Thoracic aorta (tissue), 2 donors: ENCODE measurements around the gene ACACA. TPM values are rescaled to one million over a fixed set of nuclear protein-coding genes. Genes with fewer than 3 reads are reported as not detected.

Experiments
- ATAC-seq: fragments of 150-250 bp; one replicate; pipeline ENCODE4 v1.8.0; 2017; ENCODE audit warnings: low read depth; ENCODE audit not compliant: insufficient number of reproducible peaks, low FRiP score
- DNase-seq: peaks from one replicate; pipeline ENCODE4 v3.0.0-alpha.2; 2020; ENCODE audit warnings: low spot score
- H3K27ac ChIP-seq, 2 donors: fragments of 200-600 bp; sonication (generic); 1 replicate in 1 of 2; 2 replicates in 1 of 2; pipeline ENCODE4 v1.5.1; 2016; ENCODE audit warnings: mild to moderate bottlenecking in 2 of 2, moderate library complexity in 2 of 2
- H3K27me3 ChIP-seq: fragments of 200-600 bp; sonication (generic); replicated peaks from 2 replicates; pipeline ENCODE4 v1.6.0; 2016; ENCODE audit warnings: mild to moderate bottlenecking; ENCODE audit not compliant: insufficient read depth
- H3K36me3 ChIP-seq: fragments of 200-600 bp; sonication (generic); one replicate; pipeline ENCODE4 v1.5.1; 2016
- H3K4me1 ChIP-seq, 2 donors: fragments of 200-600 bp; sonication (generic); 1 replicate in 1 of 2; 2 replicates in 1 of 2; pipeline versions ENCODE4 v1.5.1 to v1.6.0; 2016; ENCODE audit warnings: low read depth in 2 of 2, mild to moderate bottlenecking in 1 of 2; ENCODE audit not compliant: control insufficient read depth in 1 of 2
- H3K4me3 ChIP-seq: fragments of 200-600 bp; sonication (generic); 2 replicates; pipeline ENCODE4 v1.5.1; 2016; ENCODE audit warnings: mild to moderate bottlenecking
- H3K9me3 ChIP-seq: fragments of 200-600 bp; sonication (generic); 2 replicates; pipeline ENCODE4 v1.5.1; 2016
- CTCF ChIP-seq: fragments of 200-600 bp; sonication (generic); IDR thresholded peaks from one replicate; pipeline ENCODE4 v1.5.1; 2019; ENCODE audit warnings: antibody characterized with exemption
- total RNA-seq, 2 donors: library from RNA; depleted of rRNA; stranded (reverse); fragments of >200 nt; gene quantifications; one replicate each; pipeline versions ENCODE4 v1.1.0 to v1.2.3, GENCODE V29; 2016

ACACA gene
- total RNA-seq, 2 donors from 2014 or later: 20.7 to 34.0 TPM

- no peak overlapping the region for H3K27ac ChIP-seq
- no peaks in the 10 kb centered on the region for H3K27me3 ChIP-seq
- H3K9me3 ChIP-seq: no peaks in the 10 kb centered on the region
- DNase-seq (no peak), ATAC-seq (no peak)
- no peak overlapping the region for H3K4me3 ChIP-seq
- no peaks in the 10 kb centered on the region for H3K36me3 ChIP-seq
- TF ChIP-seq CTCF: no peak
- H3K4me1 ChIP-seq: peaks cover 0 to 3% of the 10 kb centered on the region in 2 donors
Observed at GRCh38 chr17:37386462-37386861, 20.2 kb downstream of the ACACA start.

GRCh38 chr17:37385474-37385990 is 21.1 kb downstream of the ACACA start:
- DNase-seq (no peak), ATAC-seq (no peak)
- Histone ChIP-seq H3K36me3 (no peaks in the 10 kb centered on the region), H3K27ac (no peak overlapping the region), H3K9me3 (no peaks in the 10 kb centered on the region), H3K27me3 (no peaks in the 10 kb centered on the region), H3K4me3 (no peak overlapping the region), H3K4me1 (no peaks in the 10 kb centered on the region)
- TF ChIP-seq CTCF: no peak

GRCh38 chr17:37384560-37385149 is 22.0 kb downstream of the ACACA start:
- no peak for DNase-seq
- H3K27me3 ChIP-seq: no peaks in the 10 kb centered on the region
- H3K36me3 ChIP-seq: no peaks in the 10 kb centered on the region
- no peak for ATAC-seq
- TF ChIP-seq CTCF: no peak
- H3K4me1 ChIP-seq: no peaks in the 10 kb centered on the region
- H3K9me3 ChIP-seq: no peaks in the 10 kb centered on the region
- H3K27ac ChIP-seq: no peak overlapping the region
- H3K4me3 ChIP-seq: no peak overlapping the region

- ATAC-seq: no peak
Observed at GRCh38 chr17:37382056-37382455, 24.6 kb downstream of the ACACA start.

GRCh38 chr17:37375706-37376105 is 30.9 kb downstream of the ACACA start, which contains the start of gene C17orf78:
Gene C17orf78 (plus strand): TSS chr17:37375985. CDS start chr17:37376093, 108 bp downstream.
- no peaks in the 10 kb centered on the region for H3K4me1 ChIP-seq
- no peaks in the 10 kb centered on the region for H3K27me3 ChIP-seq
- H3K9me3 ChIP-seq: no peaks in the 10 kb centered on the region
- ATAC-seq (no peak), DNase-seq (no peak)
- no peaks in the 10 kb centered on the region for H3K36me3 ChIP-seq
- H3K4me3 ChIP-seq: no peak within 1 kb of the TSS
- TF ChIP-seq CTCF: no peak
- H3K27ac ChIP-seq: no peak within 1 kb of the TSS

More at GRCh38 chr17:37382056-37382455, 24.6 kb downstream of the ACACA start:
- DNase-seq: no peak
- Histone ChIP-seq H3K4me3 (no peak overlapping the region), H3K4me1 (no peaks in the 10 kb centered on the region), H3K27ac (no peak overlapping the region), H3K9me3 (no peaks in the 10 kb centered on the region), H3K36me3 (no peaks in the 10 kb centered on the region), H3K27me3 (no peaks in the 10 kb centered on the region)
- TF ChIP-seq CTCF: no peak
